ENCODE data around the gene CCBE1. TPM values are rescaled to one million over a fixed set of nuclear protein-coding genes. Genes with fewer than 3 reads are reported as not detected.

Gene CCBE1
- total RNA-seq, 2 donors from 2014 or later, result 1.00 to 2.9 TPM

DNA sequence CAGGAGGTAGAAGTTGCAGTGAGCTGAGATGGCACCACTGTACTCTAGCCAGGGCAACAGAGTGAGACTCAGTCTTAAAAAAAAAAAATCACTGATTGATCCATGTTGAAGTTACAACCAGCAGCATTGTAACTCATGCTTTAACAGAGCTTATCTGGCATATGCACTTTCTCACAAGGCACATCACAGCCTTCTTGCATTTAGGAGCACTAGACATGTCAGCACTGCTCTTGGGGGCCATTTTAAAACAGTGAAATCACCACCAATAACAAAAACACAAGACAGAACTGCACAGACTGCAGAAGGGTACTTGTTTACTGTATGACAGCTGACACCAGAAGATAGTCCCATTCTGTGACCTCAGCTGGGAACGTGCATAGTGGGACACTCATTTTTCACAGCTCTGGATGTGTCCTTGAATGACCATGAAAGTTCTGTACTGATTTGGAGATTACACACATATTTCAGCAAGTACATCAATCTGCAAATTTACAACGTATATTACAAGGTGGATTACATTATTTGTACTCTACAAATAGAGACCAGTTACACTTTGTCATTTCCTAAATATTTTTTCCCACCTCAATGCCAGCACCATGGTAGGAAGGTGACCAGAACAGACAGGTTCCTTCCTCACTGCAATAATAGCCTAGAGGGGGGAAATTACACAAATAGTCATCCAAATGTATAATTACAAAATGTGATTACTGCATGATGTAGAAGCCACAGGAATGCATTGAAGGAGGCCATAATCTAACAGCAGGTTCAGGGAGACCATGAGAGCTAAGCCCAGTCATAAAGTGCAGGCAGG lies 35.1 kb downstream of the CCBE1 start:
- WGBS, 2 experiments (ENCODE audit: insufficient coverage in 1 of 2, insufficient read length in 1 of 2), result 91 to 94% methylated on average over 2 of the region's 2 CpGs
- Histone ChIP-seq H3K4me1 (ENCODE audit: control insufficient read depth, insufficient read depth, low read length) (peaks cover 3% of the 10 kb centered on the region), H3K27ac (ENCODE audit: low read depth, low read length) (no peak overlapping the region), H3K4me3 (ENCODE audit: low read length) (no peak overlapping the region), H3K9me3 (ENCODE audit: control insufficient read depth, low read length) (no peaks in the 10 kb centered on the region), H3K9ac (ENCODE audit: extremely low read depth, low read length, poor library complexity, severe bottlenecking) (no peak overlapping the region), H3K27me3 (ENCODE audit: control insufficient read depth, insufficient read depth, low read length, poor library complexity, severe bottlenecking) (peaks cover under 1% of the 10 kb centered on the region), H3K36me3 (ENCODE audit: control insufficient read depth, insufficient read depth, low read length) (no peaks in the 10 kb centered on the region)
- H3K4me3 Mint-ChIP-seq, result no peak overlapping the region
- TF ChIP-seq CTCF (conservative IDR thresholded peaks at IDR 0.05), result no peak
- peaks cover 11% of the 10 kb centered on the region for H3K4me1 Mint-ChIP-seq
- H3K36me3 Mint-ChIP-seq (ENCODE audit: low read depth), result no peaks in the 10 kb centered on the region
- H3K27ac Mint-ChIP-seq, result no peak overlapping the region
- no peaks in the 10 kb centered on the region for H3K9me3 Mint-ChIP-seq
- DNase-seq, result no peak
- peaks cover 9% of the 10 kb centered on the region for H3K27me3 Mint-ChIP-seq (ENCODE audit: insufficient read depth)

GRCh38 chr18:59660786-59661743 lies 36.2 kb downstream of the CCBE1 start:
- Mint-ChIP-seq H3K4me1 (peaks cover 11% of the 10 kb centered on the region), H3K27me3 (ENCODE audit: insufficient read depth) (peaks cover 9% of the 10 kb centered on the region), H3K36me3 (ENCODE audit: low read depth) (no peaks in the 10 kb centered on the region), H3K9me3 (no peaks in the 10 kb centered on the region), H3K4me3 (no peak overlapping the region), H3K27ac (no peak overlapping the region)
- no peak for TF ChIP-seq CTCF (conservative IDR thresholded peaks at IDR 0.05)
- Histone ChIP-seq H3K9ac (ENCODE audit: extremely low read depth, low read length, poor library complexity, severe bottlenecking) (no peak overlapping the region), H3K9me3 (ENCODE audit: control insufficient read depth, low read length) (no peaks in the 10 kb centered on the region), H3K4me3 (ENCODE audit: low read length) (no peak overlapping the region), H3K27me3 (ENCODE audit: control insufficient read depth, insufficient read depth, low read length, poor library complexity, severe bottlenecking) (no peaks in the 10 kb centered on the region), H3K36me3 (ENCODE audit: control insufficient read depth, insufficient read depth, low read length) (no peaks in the 10 kb centered on the region), H3K27ac (ENCODE audit: low read depth, low read length) (no peak overlapping the region), H3K4me1 (ENCODE audit: control insufficient read depth, insufficient read depth, low read length) (peaks cover 3% of the 10 kb centered on the region)
- DNase-seq, result no peak
- 93 to 100% methylated on average over 5 to 7 of the region's 8 CpGs for WGBS, 2 experiments (ENCODE audit: insufficient coverage in 1 of 2, insufficient read length in 1 of 2)

DNA sequence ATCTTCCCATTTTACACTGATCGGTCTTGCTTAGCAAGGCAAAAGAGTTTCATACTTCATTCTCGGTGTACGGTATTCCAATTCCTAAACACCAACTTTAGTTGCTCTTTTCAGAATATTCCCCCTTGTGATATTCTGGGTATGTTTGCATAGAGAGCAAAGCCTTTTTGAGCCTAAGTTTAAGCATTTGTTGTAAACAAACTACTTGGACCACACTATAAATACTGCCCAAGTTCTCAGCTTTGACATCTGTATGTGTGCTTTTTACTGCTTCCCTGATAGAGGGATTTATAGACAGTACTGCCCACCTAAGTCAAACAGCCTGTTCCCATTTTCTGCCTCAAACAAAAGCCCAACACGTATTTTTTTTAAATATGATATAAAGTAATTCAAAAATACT lies 36.9 kb downstream of the CCBE1 start:
- Mint-ChIP-seq H3K4me3 (no peak overlapping the region), H3K27me3 (ENCODE audit: insufficient read depth) (peaks cover 12% of the 10 kb centered on the region), H3K9me3 (no peaks in the 10 kb centered on the region), H3K4me1 (peaks cover 11% of the 10 kb centered on the region), H3K36me3 (ENCODE audit: low read depth) (no peaks in the 10 kb centered on the region), H3K27ac (no peak overlapping the region)
- no peak for TF ChIP-seq CTCF (conservative IDR thresholded peaks at IDR 0.05)
- no peaks in the 10 kb centered on the region for H3K9me3 ChIP-seq (ENCODE audit: control insufficient read depth, low read length)
- no peak overlapping the region for H3K4me3 ChIP-seq (ENCODE audit: low read length)
- H3K27ac ChIP-seq (ENCODE audit: low read depth, low read length), result no peak overlapping the region
- H3K4me1 ChIP-seq (ENCODE audit: control insufficient read depth, insufficient read depth, low read length), result peaks cover 3% of the 10 kb centered on the region
- no peak for DNase-seq
- 84 to 100% methylated on average over 1 to 3 of the region's 4 CpGs for WGBS, 2 experiments (ENCODE audit: insufficient coverage in 1 of 2, insufficient read length in 1 of 2)
- no peaks in the 10 kb centered on the region for H3K36me3 ChIP-seq (ENCODE audit: control insufficient read depth, insufficient read depth, low read length)
- H3K27me3 ChIP-seq (ENCODE audit: control insufficient read depth, insufficient read depth, low read length, poor library complexity, severe bottlenecking), result no peaks in the 10 kb centered on the region
- no peak overlapping the region for H3K9ac ChIP-seq (ENCODE audit: extremely low read depth, low read length, poor library complexity, severe bottlenecking)

All from endodermal cell (in vitro differentiated cells).